ENCODE data around the gene MRPS23.

DNA sequence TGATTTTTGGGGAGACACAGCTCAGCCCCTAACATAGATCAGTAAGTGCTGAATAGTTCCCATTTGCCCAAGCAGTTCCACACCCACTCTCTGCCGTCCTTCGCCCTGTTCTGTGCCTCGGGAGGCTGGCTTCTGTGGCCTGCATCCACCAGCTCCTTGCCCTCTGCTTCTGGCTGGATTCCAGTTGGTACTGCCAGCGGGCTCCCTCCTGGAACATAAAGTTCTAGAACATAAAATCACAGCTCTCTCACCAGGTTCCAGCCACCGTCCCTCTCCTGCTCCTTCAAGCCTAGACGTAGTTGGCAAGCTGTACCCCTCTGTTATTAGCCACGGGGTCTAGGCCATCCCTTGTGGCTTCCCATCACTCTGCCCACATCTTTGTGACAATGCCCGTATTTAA is 3.9 kb upstream of the MRPS23 start:
- TF ChIP-seq, protein P1, sequence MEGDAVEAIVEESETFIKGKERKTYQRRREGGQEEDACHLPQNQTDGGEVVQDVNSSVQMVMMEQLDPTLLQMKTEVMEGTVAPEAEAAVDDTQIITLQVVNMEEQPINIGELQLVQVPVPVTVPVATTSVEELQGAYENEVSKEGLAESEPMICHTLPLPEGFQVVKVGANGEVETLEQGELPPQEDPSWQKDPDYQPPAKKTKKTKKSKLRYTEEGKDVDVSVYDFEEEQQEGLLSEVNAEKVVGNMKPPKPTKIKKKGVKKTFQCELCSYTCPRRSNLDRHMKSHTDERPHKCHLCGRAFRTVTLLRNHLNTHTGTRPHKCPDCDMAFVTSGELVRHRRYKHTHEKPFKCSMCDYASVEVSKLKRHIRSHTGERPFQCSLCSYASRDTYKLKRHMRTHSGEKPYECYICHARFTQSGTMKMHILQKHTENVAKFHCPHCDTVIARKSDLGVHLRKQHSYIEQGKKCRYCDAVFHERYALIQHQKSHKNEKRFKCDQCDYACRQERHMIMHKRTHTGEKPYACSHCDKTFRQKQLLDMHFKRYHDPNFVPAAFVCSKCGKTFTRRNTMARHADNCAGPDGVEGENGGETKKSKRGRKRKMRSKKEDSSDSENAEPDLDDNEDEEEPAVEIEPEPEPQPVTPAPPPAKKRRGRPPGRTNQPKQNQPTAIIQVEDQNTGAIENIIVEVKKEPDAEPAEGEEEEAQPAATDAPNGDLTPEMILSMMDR (IDR thresholded peaks at IDR 0.05): no peak
- TF ChIP-seq POLR2AphosphoS5 (IDR thresholded peaks at IDR 0.05): peak; percentile 45 to 83 (median 64)
